ENCODE results near the gene PALD1.

PALD1 gene

DNA sequence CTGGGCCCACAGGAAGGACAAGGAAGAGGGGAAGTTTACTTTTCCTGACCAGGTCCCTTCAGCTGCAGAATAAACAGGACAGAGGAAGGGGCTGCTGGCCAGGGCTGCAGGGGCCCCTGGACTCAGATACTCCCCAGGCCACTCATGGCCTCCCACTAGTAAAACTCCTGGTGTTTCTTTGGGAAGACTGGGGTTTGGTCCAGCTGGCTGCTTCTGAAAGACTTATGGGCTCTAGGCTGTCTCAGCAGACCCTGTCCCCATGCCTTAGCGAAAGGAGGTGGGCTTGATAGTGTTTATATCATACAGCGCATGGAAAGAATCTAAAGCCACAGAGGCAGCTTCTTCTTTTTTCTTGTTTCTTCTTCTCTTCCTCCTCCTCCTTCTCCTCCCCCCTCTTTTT is 56.4 kb downstream of the PALD1 start:
- no peak for DNase-seq

DNA sequence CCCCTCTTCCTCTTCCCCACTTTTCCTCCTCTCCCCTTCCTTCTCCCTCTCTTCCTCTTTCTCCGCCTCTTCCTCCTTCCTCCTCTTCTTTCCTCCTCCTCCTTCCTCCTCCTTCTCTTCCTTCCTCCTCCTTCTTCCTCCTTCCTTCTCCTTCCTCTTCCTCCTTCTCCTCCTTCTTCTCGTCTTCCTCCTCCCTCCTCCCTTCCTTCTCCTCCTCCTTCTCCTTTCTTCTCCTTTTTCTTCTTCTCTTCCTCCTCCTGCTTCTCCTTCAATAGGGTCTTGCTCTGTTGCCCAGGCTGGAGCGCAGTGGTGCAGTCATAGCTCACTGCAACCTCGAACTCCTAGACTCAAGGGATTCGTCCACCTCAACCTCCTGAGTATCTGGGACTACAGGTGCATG is 56.9 kb downstream of the PALD1 start:
- DNase-seq: no peak

DNA sequence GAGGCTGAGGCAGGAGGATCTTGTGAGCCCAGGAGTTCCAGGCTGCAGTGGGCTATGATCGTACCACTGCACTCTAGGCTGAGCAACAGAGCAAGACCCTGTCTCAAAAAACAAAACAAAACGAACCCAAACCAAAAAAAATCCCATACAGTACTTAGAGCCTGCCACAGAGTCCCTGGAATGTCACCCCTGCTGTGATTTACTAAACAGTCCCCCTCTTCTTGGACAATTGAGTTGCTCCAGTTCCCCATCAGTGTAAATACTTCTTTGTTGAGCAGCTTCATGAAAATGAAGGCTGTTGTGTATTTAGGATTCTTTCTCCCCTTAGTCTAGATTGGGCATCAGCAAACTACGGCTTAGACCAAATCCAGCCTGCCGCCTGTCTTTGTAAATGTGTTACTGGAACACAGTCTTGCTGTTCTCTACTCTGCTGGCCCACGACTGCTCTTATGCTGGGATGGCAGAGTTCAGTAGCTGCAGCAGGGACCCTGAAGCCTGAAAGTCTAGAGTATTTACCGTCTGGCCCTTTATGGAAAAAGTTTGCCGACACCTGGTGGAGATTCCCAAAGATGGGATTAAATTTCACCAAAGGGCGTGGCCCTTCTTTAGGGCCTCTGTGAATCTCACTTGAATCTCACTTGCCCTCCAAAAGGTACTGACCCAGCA is 57.8 kb downstream of the PALD1 start:
- DNase-seq: no peak

DNA sequence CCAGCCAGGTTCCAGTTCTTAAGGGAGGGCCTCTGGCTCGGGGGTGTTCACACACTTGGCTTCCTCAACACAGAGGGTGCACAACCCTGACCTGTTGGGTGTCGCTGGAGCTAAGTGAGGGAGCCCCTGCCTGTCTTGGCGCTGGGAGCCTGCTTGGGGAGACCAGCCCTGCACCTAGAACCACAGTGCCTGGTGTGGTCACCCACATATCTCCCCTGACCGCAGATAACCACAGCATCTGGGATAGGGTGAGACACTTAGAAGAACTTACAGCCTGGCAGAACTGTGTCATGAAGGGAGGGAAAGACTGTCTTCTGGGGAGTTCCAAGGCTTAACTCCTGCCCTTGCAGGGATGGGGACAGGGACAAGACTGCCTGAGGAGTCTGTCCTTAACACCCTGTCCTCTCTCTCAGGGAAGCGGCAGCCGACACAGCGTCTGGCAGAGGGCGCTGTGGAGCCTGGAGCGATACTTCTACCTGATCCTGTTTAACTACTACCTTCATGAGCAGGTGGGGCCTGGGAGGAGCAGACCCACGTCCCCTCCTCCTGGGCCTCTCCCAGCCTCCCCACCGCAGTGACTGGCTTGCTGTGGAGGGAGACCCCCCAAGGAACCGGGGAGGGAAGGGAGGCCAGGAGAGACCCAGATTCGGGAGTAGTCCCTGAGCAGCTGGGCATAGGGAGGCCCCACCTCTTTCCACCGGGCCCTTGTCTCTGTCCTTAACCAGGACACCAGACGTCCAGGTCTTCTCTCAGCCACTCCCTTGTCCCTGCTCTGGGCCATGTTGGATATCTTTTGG is 59.0 kb downstream of the PALD1 start:
- peak in 1 of 51 donors; percentile 3 for DNase-seq

DNA sequence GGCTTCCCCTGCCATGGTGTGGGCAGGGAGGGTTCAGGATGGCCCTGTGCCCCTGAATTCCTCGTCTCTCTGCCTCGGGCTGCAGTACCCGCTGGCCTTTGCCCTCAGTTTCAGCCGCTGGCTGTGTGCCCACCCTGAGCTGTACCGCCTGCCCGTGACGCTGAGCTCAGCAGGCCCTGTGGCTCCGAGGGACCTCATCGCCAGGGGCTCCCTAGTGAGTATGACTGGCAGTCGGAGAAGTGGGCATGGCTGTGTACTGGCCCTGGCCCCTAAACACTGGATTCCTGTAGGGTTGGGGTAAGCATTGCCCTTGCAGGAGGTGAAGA is 59.6 kb downstream of the PALD1 start:
- DNase-seq: no peak

DNA sequence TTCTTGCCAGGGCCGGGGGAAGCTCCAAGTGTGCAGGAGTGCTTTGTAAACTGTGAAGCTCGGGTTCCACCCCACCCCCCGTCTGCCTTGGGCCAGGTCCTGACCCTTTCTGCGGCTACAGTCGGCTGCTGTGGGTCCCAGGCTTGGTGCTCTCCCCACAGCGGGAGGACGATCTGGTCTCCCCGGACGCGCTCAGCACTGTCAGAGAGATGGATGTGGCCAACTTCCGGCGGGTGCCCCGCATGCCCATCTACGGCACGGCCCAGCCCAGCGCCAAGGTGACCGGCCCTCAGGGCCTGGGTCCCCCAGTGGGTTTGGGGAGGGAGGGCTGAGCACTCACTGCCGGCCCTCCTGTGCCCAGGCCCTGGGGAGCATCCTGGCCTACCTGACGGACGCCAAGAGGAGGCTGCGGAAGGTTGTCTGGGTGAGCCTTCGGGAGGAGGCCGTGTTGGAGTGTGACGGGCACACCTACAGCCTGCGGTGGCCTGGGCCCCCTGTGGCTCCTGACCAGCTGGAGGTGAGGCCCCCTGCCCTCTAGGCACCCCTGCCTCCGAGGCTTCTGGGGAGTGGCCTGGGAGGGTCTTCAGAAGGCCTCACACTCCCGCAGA is 60.3 kb downstream of the PALD1 start:
- DNase-seq: no peak

DNA sequence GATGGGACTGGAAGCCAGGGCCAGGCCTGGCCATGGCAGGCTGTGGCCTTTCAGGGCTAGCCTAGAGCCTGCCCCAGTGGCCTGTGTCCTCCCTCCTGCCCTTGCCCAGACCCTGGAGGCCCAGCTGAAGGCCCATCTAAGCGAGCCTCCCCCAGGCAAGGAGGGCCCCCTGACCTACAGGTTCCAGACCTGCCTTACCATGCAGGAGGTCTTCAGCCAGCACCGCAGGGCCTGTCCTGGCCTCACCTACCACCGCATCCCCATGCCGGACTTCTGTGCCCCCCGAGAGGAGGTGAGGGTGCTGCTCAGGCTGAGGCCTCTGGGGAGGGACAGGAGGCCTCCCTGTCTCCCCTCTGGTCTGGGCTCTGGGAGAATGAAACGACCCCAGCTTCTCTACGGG is 60.9 kb downstream of the PALD1 start:
- no peak for DNase-seq

DNA sequence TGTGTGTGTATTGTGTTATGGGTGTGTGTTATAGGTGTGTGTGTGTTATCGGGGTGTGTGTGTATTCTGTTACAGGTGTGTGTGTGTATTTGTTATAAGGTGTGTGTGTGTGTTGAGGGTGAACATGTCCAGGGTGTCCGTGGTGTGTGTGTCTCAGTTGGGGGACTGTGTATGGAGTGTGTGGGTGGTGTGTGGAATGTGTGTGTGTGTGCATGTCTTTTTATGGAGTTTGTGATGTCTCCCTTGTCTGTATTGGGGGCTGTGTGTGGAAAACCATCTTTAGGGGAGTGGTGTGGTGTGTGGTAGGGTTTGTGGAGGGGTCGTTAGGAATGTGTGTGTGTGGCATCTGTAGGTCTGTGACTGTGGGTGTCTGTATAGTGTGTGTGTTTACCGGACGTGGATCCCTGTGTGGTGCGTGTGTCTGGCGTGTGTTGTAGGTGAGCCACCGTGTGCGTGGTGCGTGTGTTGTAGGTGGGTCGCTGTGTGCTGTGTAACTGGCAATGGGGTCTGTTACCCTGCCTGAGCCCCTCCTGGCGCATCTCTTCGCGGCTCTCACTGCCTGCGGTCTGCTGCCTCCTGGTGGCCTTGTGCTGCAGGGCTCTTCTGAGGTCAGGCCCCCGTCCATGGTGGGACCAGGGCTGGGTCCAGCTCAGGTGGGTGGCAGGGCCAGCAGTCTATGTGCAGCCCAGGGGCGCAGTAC is 61.7 kb downstream of the PALD1 start:
- peak in 1 of 51 donors; percentile 13 for DNase-seq

DNA sequence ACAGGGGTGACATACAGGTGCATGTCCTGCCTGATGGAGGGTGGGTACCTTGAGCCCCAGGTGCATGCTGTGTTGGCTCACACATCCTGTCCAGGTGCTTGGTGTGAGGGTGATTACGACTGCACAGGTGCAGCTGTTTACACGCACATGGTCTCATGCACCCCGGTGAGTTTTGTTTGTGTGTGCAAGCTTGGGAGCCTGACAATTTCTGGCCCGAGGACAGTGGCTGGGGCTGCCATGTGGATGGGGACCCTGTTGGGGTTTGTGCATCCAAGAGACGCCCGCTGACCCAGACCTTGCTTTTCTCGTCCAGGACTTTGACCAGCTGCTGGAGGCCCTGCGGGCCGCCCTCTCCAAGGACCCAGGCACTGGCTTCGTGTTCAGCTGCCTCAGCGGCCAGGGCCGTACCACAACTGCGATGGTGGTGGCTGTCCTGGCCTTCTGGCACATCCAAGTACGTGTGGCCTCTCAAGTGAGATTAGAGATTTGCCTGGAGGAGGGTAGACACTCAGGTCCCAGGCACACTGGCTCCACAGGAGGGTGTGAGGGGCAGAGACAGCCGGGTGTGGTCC is 62.3 kb downstream of the PALD1 start:
- DNase-seq: no peak

DNA sequence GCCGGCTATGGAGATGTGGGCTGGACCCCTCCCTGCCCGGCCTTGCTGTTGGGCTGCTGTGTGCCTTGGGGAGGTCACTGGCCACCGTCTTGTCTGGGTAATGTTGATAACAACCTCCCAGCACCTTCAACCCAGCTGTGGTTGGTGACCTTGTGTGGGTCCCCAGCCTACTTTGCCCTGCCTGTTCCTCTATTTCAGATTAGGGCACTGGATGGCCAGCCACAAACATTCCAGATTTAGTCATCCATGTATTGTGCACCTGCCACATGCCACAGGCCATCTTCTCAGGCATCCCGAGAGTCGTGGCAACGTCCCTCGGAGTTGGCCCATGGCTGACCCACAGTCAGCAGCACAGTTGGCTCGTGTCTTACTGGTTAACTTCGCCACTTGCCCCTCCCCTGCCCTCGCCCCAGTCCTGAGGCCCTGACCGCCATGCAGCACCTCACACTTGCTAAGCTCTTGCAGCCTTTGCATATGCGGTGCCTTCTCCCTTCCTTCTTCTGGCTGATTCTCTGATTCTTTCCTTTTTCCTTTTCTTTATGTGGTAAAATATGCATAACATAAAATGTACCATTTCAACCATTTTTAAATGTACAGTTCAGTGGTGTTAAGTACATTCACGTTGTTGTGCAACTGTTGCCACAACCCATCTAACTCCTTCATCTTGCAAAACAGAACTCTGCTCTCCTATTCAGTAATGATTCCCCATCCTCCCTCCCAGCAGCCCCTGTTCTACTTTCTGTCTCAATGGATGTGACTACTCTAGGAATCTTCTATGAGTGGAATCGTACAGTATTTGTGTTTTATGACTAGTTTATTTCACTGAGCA is 63.4 kb downstream of the PALD1 start:
- DNase-seq: no peak

DNA sequence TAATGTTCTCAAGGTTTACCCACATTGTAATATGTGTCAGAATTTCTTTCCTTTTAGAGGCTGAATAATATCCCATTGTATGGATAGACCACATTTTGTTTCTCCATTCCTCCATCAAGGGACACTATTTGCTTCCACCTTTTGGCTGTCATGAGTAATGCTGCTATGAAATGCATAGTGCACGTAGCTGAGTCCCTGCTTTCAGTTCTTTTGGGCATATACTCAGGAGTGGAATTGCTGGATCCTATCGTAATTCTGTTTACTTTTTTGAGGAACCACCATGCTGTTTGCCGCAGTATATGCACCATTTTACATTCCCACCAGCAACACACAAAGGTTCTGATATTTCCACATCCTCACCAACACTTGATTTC is 64.0 kb downstream of the PALD1 start:
- no peak for DNase-seq

DNA sequence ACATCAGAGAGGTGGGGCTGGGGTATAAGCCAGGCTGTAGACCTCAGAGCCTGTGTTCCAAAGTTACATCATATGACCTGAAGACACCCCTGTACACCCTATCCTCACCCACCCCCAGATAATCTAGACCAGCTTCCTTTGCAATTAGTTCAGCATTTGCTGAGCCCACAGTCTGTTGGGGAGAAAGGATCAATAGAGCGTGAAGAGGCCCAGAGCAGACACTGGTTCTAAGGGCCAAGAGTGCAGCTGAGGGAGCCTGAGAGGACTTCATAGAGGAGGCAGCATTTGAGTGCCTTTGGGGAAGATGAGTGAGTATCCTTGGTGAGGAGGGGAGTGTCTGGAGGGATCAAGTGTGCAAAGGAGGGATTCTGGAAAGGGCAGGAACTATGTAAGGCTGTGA is 65.3 kb downstream of the PALD1 start:
- DNase-seq: no peak

DNA sequence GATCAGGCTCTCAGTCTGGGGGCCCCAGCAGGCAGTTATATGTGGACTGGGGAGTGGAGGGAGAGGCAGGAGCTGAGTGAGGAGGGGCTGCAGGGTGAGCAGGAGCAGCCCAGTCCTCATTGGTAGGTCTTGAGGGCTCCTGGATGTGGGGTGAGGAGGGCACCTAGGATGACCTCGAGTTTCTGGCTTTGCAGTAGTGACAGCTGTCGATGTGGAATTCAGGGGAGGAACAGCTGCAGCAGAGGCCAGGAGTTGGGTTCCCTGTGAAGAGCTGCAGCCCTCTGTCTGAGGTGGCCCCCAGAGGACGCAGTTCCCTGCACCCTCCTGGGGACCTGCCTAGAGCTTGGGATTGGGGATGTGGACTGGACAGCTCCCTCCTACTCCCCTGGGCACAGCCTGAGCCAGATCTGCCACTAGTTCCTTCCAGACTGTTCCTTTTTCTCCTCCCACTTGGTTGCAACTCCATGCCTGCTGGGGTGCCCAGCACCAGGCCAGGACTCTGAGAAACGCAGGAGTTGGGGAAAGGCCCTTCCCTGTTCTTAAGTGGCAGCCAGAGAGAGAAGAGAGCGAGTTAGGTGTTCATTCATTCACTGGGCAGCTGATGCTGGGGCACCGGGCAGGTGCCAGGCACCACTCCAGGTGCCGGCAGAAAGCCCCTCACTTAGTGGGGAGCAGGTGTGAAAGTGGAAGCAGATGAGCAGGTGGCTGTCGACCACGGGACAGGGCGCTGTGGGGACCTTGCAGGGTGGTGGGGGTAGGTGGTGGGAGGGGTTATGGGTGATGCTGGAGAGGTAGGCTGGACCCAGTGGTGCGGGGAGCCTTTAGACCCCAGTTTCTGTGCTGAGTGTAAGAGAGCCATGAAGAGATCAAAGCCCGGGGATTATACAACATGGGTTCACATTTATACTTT is 66.1 kb downstream of the PALD1 start:
- no peak for DNase-seq

DNA sequence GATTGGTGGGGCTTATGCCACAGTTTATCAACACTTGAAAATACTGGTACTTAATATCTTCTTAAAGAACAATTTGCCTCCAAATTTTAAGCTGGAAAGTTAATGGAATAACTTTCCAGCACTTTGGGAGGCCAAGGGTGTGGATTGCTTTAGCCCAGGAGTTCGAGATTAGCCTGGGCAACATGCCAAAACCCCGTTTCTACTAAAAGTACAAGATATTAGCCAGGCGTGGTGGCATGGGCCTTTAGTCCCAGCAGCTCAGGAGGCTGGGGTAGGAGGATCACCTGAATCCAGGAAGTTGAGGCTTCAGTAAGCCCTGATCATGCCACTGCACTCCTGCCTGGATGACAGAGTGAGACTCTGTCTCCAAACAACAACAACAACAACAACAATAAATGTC is 68.0 kb downstream of the PALD1 start:
- no peak for DNase-seq

DNA sequence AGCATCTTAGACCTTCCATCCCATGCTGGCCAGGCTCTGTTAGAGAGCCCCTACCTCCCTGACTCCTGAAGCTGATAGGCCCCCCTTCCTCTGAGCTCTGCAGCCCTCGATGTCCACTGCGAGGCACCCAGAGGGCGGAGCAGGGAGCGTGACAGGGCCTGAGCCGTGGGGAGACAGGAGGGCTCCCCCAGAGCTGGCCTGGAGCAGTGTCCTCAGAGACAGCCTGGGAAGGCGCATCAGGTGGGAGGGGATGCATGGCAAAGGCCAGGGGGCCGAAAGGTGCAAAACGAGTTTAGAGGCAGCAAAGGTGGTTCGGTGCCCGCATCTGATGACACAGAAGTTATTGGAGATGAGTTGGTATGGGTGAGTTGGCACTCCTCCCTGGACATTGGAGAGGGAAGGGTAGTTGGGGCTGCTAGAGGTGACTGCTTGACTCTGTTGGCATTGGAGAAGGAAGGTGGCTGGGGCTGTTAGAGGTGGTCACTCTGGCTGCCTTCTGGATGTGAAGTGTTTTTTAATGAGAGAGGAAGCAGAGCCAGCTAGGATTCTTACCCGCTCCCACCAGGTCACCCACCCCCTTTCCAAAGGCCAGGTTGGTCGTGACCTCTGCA is 70.9 kb downstream of the PALD1 start:
- DNase-seq: peak in 2 of 51 donors; percentile 13 to 62

DNA sequence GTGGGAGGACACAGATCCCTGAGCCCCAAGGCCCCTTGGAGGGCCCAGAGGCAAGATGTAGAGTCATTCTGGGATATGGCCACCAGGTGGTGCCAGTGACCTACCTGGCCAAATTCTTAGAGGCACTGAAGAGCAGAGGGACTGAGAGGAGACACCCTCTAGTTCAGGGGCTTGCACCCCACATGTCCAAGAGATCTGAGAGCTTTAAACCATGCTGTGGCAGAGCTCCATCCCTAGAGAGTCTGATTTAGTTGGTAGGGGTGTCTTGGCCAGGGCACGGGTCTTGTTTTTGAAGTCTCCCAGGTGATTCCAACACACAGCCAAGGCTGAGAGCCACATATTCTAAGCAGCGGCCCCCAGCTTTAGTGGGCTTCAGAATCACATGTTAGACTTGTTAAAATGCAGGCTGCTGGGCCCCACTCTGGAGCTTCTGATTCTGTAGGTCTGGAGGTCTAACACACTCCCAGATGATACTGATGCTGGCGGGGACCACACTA is 71.4 kb downstream of the PALD1 start:
- DNase-seq: peak in 42 of 51 donors; percentile 8 to 75 (median 36)

DNA sequence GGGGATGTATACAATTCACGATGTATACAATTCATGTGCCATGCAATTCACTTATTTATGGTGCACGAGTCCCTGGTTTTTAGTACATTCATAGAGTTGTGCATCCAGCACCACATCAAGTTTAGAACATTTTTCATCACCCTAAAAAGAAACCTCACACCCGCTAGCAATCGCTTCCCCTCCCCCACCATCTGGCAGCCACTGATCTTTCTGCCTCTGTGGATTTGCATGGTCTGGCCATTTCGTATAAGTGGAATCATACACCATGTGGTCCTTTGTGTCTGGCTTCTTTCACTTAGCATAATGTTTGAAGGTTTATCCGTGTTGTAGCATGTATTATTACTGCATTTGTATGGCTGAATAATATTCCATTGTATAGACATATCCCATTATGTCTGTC is 71.9 kb downstream of the PALD1 start:
- DNase-seq: no peak

DNA sequence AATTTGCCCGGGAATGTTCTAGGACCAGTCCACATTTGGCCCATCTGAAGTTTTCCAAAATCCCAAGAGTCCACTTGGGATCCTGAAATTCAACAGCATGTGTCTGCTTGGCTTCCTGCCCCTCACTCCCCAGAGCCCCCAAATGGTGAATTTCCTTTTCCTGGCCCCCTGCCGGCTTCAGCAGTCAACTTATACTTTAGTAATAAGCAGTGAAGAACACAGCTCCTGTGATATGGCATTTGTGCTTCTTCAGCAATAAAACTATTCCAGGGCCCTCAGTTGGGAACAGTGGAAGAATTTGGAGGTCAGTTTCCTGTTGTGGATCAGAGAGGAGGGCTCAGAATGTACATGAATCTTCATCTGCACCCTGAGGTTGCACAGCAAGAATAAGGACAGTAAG is 72.9 kb downstream of the PALD1 start:
- DNase-seq: no peak

DNA sequence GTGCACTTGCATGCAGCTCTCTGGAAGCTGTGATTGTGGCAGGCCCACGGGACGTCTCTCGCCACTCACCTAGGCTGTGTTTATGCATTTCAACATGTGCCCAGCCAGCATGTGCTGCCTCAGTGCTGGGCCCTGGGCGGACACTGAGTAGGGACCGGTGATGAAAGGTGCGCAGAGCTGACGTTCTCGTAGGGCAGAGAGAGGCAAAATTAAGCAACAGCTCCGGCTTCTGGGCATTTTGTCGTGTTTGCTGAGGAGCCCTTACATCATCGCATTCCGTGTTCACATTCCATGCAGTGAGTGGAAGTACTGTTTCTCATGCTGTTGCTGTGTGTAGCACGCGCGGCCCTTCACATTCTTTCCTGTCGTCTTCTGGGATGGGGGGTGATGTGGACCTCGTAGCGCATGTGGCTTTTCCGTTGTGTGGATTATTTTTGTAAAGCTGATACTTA is 73.4 kb downstream of the PALD1 start:
- DNase-seq: no peak
